ENCODE measurements around the gene DNMT3A.

DNMT3A gene

DNA sequence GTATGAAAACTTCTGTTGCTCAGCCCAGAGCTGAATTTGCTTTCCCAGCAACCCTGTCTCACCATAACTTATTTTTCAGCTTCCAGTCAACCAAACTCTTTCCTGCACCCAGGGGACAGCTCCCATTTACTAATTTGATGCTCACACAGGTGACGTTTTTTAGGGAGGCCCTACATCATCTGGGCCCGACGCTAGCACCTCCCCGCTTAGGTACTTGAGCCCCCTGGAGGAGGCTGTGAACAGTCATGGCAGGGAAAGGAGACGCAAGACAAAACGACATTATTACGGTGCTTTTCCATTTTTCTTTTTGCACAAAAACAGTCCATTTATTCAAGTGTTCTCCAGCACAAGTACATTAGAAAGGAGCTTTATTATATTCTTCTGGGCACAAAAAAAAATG is 114.1 kb downstream of the DNMT3A start:
- H2AK5ac ChIP-seq (ENCODE audit: low read length, severe bottlenecking), result no peak overlapping the region
- no peaks in the 10 kb centered on the region for H3K9me3 ChIP-seq (ENCODE audit: control insufficient read depth, low read length)
- no peak overlapping the region for H4K8ac ChIP-seq (ENCODE audit: low read length)
- H2AFZ ChIP-seq (ENCODE audit: low read depth, low read length), result no peak overlapping the region
- H3K4me2 ChIP-seq (ENCODE audit: low read length, poor library complexity, severe bottlenecking), result no peak overlapping the region
- no peak overlapping the region for H3K14ac ChIP-seq (ENCODE audit: low read length in 2 of 2)
- no peak for DNase-seq
- peaks cover 7 to 30% of the 10 kb centered on the region in 2 experiments for H3K36me3 ChIP-seq (ENCODE audit: control insufficient read depth in 1 of 2, insufficient read depth in 2 of 2, low read depth in 1 of 2, low read length in 2 of 2)
- H3K27ac ChIP-seq (ENCODE audit: low read length, poor library complexity, severe bottlenecking), result no peak overlapping the region
- H3K18ac ChIP-seq (ENCODE audit: low read depth in 1 of 2, low read length in 2 of 2), result no peak overlapping the region
- no peak overlapping the region for H2BK5ac ChIP-seq (ENCODE audit: low read depth, low read length, poor library complexity, severe bottlenecking)
- H3K4me3 ChIP-seq (ENCODE audit: insufficient read depth in 1 of 2, low read depth in 1 of 2, low read length in 2 of 2), result no peak overlapping the region
- no peaks in the 10 kb centered on the region for H3K79me1 ChIP-seq (replicated peaks; ENCODE audit: low read length, poor library complexity, severe bottlenecking)
- no peak overlapping the region for H2BK120ac ChIP-seq (ENCODE audit: low read depth, low read length)
- no peak overlapping the region for H3K23ac ChIP-seq (ENCODE audit: low read length in 2 of 2)
- H3K4me1 ChIP-seq (ENCODE audit: control insufficient read depth, insufficient read depth, low read depth, low read length), result peaks cover 8% of the 10 kb centered on the region
- H3K4ac ChIP-seq (ENCODE audit: low read depth in 1 of 2, low read length in 2 of 2), result no peak overlapping the region
- no peak overlapping the region for H4K91ac ChIP-seq (ENCODE audit: low read length)
- 69% methylated on average over 5 of the region's 7 CpGs for WGBS
- H2BK12ac ChIP-seq (ENCODE audit: low read length in 2 of 2), result no peak overlapping the region
- H3K9ac ChIP-seq (ENCODE audit: low read length), result no peak overlapping the region
- no peak overlapping the region for H2BK15ac ChIP-seq (ENCODE audit: low read depth, poor library complexity, severe bottlenecking)
- H3K27me3 ChIP-seq (ENCODE audit: control insufficient read depth in 1 of 2, insufficient read depth in 1 of 2, low read length in 2 of 2), result no peaks in the 10 kb centered on the region

DNA sequence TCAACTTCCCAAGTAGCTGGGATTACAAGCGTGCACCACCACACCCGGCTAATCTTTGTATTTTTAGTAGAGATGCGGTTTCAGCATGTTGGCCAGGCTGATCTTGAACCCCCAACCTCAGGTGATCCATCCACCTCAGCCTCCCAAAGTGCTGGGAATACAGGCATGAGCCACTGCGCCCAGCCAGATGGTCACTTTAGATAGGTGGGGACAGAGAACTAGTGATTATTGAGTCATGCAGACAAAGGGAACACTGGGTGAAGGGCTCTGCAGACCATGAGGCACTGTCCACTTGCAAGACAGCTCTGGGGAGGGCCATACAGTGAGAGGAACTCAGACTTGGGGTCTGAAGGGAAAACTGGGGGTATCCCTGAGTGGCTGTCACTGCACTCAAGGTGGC is 114.9 kb downstream of the DNMT3A start:
- no peak overlapping the region for H4K91ac ChIP-seq (ENCODE audit: low read length)

DNA sequence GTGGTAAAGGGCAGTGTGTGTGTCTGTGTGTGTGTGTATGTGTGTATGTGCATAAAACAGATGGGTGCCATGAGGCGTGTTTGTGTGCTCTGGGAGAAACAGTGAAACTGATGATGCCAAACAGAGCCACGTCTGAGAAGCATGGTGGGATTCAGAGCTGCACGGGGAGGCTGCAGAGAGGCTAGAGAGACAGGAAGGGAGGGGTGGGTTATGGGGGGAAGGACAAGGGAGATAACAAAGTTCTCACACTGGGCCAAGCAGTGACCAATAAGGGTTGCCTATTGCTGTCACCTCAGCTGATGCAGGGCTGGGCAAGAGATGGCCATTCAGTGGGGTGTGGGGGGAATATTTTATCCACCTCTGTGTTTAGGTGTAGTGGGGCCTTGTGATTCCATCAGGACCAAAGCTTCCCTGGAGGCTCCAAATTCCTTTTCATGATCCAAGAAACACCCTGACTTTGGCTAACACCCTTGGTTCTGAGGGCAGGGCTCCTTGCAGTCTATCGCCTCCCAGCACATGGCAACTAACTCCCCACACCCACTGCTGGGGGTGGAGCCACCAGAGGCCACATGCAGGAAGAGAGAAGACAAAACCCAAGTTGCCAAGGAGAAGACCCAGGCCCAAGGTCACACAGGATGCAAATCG is 119.1 kb downstream of the DNMT3A start:
- Histone ChIP-seq H3K4me1 (ENCODE audit: control insufficient read depth, insufficient read depth, low read depth, low read length) (no peaks in the 10 kb centered on the region), H2BK12ac (ENCODE audit: low read length in 2 of 2) (no peak overlapping the region), H3K9ac (ENCODE audit: low read length) (no peak overlapping the region), H4K8ac (ENCODE audit: low read length) (no peak overlapping the region), H3K36me3 (ENCODE audit: control insufficient read depth in 1 of 2, insufficient read depth in 2 of 2, low read depth in 1 of 2, low read length in 2 of 2) (peaks cover 0 to 5% of the 10 kb centered on the region in 2 experiments), H3K9me3 (ENCODE audit: control insufficient read depth, low read length) (no peaks in the 10 kb centered on the region), H2AFZ (ENCODE audit: low read depth, low read length) (no peak overlapping the region), H3K18ac (ENCODE audit: low read depth in 1 of 2, low read length in 2 of 2) (no peak overlapping the region), H3K79me1 (replicated peaks; ENCODE audit: low read length, poor library complexity, severe bottlenecking) (no peaks in the 10 kb centered on the region), H3K4ac (ENCODE audit: low read depth in 1 of 2, low read length in 2 of 2) (no peak overlapping the region), H2BK120ac (ENCODE audit: low read depth, low read length) (no peak overlapping the region), H2AK5ac (ENCODE audit: low read length, severe bottlenecking) (no peak overlapping the region), H3K14ac (ENCODE audit: low read length in 2 of 2) (no peak overlapping the region), H2BK5ac (ENCODE audit: low read depth, low read length, poor library complexity, severe bottlenecking) (no peak overlapping the region), H3K4me3 (ENCODE audit: insufficient read depth in 1 of 2, low read depth in 1 of 2, low read length in 2 of 2) (no peak overlapping the region), H3K27me3 (ENCODE audit: control insufficient read depth in 1 of 2, insufficient read depth in 1 of 2, low read length in 2 of 2) (no peaks in the 10 kb centered on the region), H4K91ac (ENCODE audit: low read length) (no peak overlapping the region), H3K4me2 (ENCODE audit: low read length, poor library complexity, severe bottlenecking) (no peak overlapping the region), H3K23ac (ENCODE audit: low read length in 2 of 2) (no peak overlapping the region), H3K27ac (ENCODE audit: low read length, poor library complexity, severe bottlenecking) (no peak overlapping the region), H2BK15ac (ENCODE audit: low read depth, poor library complexity, severe bottlenecking) (no peak overlapping the region)
- 73% methylated on average over 5 of the region's 5 CpGs for WGBS
- no peak for DNase-seq

More for the DNA sequence above, 114.9 kb downstream of the DNMT3A start:
- no peak overlapping the region for H3K27ac ChIP-seq (ENCODE audit: low read length, poor library complexity, severe bottlenecking)
- no peak overlapping the region for H2AFZ ChIP-seq (ENCODE audit: low read depth, low read length)
- H3K9ac ChIP-seq (ENCODE audit: low read length), result no peak overlapping the region
- H3K27me3 ChIP-seq (ENCODE audit: control insufficient read depth in 1 of 2, insufficient read depth in 1 of 2, low read length in 2 of 2), result no peaks in the 10 kb centered on the region
- H3K4me2 ChIP-seq (ENCODE audit: low read length, poor library complexity, severe bottlenecking), result no peak overlapping the region
- H2AK5ac ChIP-seq (ENCODE audit: low read length, severe bottlenecking), result no peak overlapping the region
- no peak overlapping the region for H2BK12ac ChIP-seq (ENCODE audit: low read length in 2 of 2)
- 100% methylated on average over 3 of the region's 4 CpGs for WGBS
- H3K23ac ChIP-seq (ENCODE audit: low read length in 2 of 2), result no peak overlapping the region
- H2BK120ac ChIP-seq (ENCODE audit: low read depth, low read length), result no peak overlapping the region
- H3K79me1 ChIP-seq (replicated peaks; ENCODE audit: low read length, poor library complexity, severe bottlenecking), result no peaks in the 10 kb centered on the region
- no peak overlapping the region for H3K4me3 ChIP-seq (ENCODE audit: insufficient read depth in 1 of 2, low read depth in 1 of 2, low read length in 2 of 2)
- peaks cover 8% of the 10 kb centered on the region for H3K4me1 ChIP-seq (ENCODE audit: control insufficient read depth, insufficient read depth, low read depth, low read length)
- no peak overlapping the region for H4K8ac ChIP-seq (ENCODE audit: low read length)
- H3K14ac ChIP-seq (ENCODE audit: low read length in 2 of 2), result no peak overlapping the region
- no peak overlapping the region for H2BK15ac ChIP-seq (ENCODE audit: low read depth, poor library complexity, severe bottlenecking)
- no peak overlapping the region for H2BK5ac ChIP-seq (ENCODE audit: low read depth, low read length, poor library complexity, severe bottlenecking)
- DNase-seq, result no peak
- no peaks in the 10 kb centered on the region for H3K9me3 ChIP-seq (ENCODE audit: control insufficient read depth, low read length)
- no peak overlapping the region for H3K4ac ChIP-seq (ENCODE audit: low read depth in 1 of 2, low read length in 2 of 2)
- no peak overlapping the region for H3K18ac ChIP-seq (ENCODE audit: low read depth in 1 of 2, low read length in 2 of 2)
- H3K36me3 ChIP-seq (ENCODE audit: control insufficient read depth in 1 of 2, insufficient read depth in 2 of 2, low read depth in 1 of 2, low read length in 2 of 2), result peaks cover 7 to 22% of the 10 kb centered on the region in 2 experiments

DNA sequence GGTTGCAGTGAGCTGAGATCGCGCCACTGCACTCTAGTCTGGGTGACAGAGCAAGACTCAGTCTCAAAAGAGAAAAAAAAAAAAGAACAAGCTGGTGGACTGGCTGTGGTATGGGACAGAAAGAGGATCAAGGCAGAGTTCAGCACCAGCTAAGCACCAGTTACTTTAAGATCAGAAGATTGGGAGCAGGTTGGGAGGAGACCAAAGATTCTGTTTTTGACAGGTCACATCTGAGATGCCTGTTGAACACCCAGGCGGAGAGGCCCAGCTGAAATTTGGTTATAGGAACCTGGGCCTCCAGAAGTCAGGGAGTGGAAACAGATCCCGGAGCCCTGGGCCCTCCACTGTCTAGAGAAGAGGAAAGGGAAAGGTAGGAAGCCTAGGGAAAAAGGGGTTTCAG is 120.1 kb downstream of the DNMT3A start:
- no peaks in the 10 kb centered on the region for H3K36me3 ChIP-seq (ENCODE audit: control insufficient read depth in 1 of 2, insufficient read depth in 2 of 2, low read depth in 1 of 2, low read length in 2 of 2)
- no peak overlapping the region for H2AK5ac ChIP-seq (ENCODE audit: low read length, severe bottlenecking)
- no peak overlapping the region for H3K4me2 ChIP-seq (ENCODE audit: low read length, poor library complexity, severe bottlenecking)
- no peak overlapping the region for H2BK15ac ChIP-seq (ENCODE audit: low read depth, poor library complexity, severe bottlenecking)
- 99% methylated on average over 4 of the region's 4 CpGs for WGBS
- H2AFZ ChIP-seq (ENCODE audit: low read depth, low read length), result no peak overlapping the region
- no peak overlapping the region for H3K4me3 ChIP-seq (ENCODE audit: insufficient read depth in 1 of 2, low read depth in 1 of 2, low read length in 2 of 2)
- no peak overlapping the region for H4K91ac ChIP-seq (ENCODE audit: low read length)
- no peak for DNase-seq
- no peak overlapping the region for H2BK12ac ChIP-seq (ENCODE audit: low read length in 2 of 2)
- no peak overlapping the region for H3K18ac ChIP-seq (ENCODE audit: low read depth in 1 of 2, low read length in 2 of 2)
- no peaks in the 10 kb centered on the region for H3K79me1 ChIP-seq (replicated peaks; ENCODE audit: low read length, poor library complexity, severe bottlenecking)
- H3K9ac ChIP-seq (ENCODE audit: low read length), result no peak overlapping the region
- H4K8ac ChIP-seq (ENCODE audit: low read length), result no peak overlapping the region
- H2BK120ac ChIP-seq (ENCODE audit: low read depth, low read length), result no peak overlapping the region
- H3K4ac ChIP-seq (ENCODE audit: low read depth in 1 of 2, low read length in 2 of 2), result no peak overlapping the region
- H2BK5ac ChIP-seq (ENCODE audit: low read depth, low read length, poor library complexity, severe bottlenecking), result no peak overlapping the region
- no peak overlapping the region for H3K27ac ChIP-seq (ENCODE audit: low read length, poor library complexity, severe bottlenecking)
- H3K4me1 ChIP-seq (ENCODE audit: control insufficient read depth, insufficient read depth, low read depth, low read length), result no peaks in the 10 kb centered on the region
- no peaks in the 10 kb centered on the region for H3K9me3 ChIP-seq (ENCODE audit: control insufficient read depth, low read length)
- no peak overlapping the region for H3K23ac ChIP-seq (ENCODE audit: low read length in 2 of 2)
- H3K27me3 ChIP-seq (ENCODE audit: control insufficient read depth in 1 of 2, insufficient read depth in 1 of 2, low read length in 2 of 2), result no peaks in the 10 kb centered on the region
- H3K14ac ChIP-seq (ENCODE audit: low read length in 2 of 2), result no peak overlapping the region
